HepG2 (cell line): ENCODE data around the gene CPNE5. TPM values are rescaled to one million over a fixed set of nuclear protein-coding genes. Genes with fewer than 3 reads are reported as not detected.
A peak's percentile ranks its signal among the peaks of the same experiment; 100 is the strongest.

ENCODE experiments used
- ATAC-seq: fragments of 200-7000 bp; cut with Tn5 transposase; 3 replicates; pipeline ENCODE4 v1.9.1; 2020; ENCODE audit warnings: mild to moderate bottlenecking, moderate library complexity
- BruUV-seq: library from RNA; stranded (reverse); fragments of 400-500 nt; replicated peaks from 2 replicates; lab custom pipeline; 2021; lab: Mats Ljungman, UMichigan
- CTCF ChIA-PET: fragments of 300-600 bp; formaldehyde crosslinking; extraction: SDS; loops from one replicate; lab custom pipeline; 2021; ENCODE audit warnings: low total read pairs, inconsistent platforms, low intra/inter-chr PET ratio; lab: Yijun Ruan, JAX
- POLR2A ChIA-PET: fragments of 350-600 bp; sonication (Branson Sonifier 250); formaldehyde crosslinking; loops from one replicate; lab custom pipeline; 2020; ENCODE audit warnings: antibody characterized with exemption, inconsistent platforms; lab: Yijun Ruan, JAX
- DNase-seq: peaks from one replicate; pipeline ENCODE4 v3.0.0-alpha.2; 2015; ENCODE audit warnings: low spot score
- FAIRE-seq: peaks from 3 replicates; lab custom pipeline; 2011; peaks lifted over from hg19 to GRCh38; lab: Jason Lieb, UNC
- H2AFZ ChIP-seq: one replicate; pipeline ENCODE4 v1.6.1; 2011; ENCODE audit warnings: low read length, inconsistent platforms
- H3K27ac ChIP-seq: fragments of 300-600 bp; 3 replicates; pipeline ENCODE4 v1.8.0; 2011; ENCODE audit warnings: mixed run types, mild to moderate bottlenecking, mixed read lengths, low read length, inconsistent platforms; ENCODE audit not compliant: insufficient read depth; ENCODE audit errors: extremely low read length
- H3K27me3 ChIP-seq, 2 experiments: fragments of 200-600 bp in 1 of 2; 2 replicates in 1 of 2; 3 replicates in 1 of 2; pipeline versions ENCODE4 v1.6.0 to v1.8.0; 2011; ENCODE audit warnings: low read length in 2 of 2, mild to moderate bottlenecking in 2 of 2, moderate library complexity in 2 of 2, inconsistent platforms in 1 of 2; ENCODE audit not compliant: insufficient read depth in 2 of 2, control insufficient read depth in 1 of 2
- H3K36me3 ChIP-seq, 2 experiments: fragments of 200-600 bp in 1 of 2; replicated peaks in 1 of 2; 2 replicates in 1 of 2; 3 replicates in 1 of 2; pipeline versions ENCODE4 v1.5.1 to v1.8.0; 2011; ENCODE audit warnings: low read length in 2 of 2, inconsistent platforms in 1 of 2; ENCODE audit not compliant: insufficient read depth in 2 of 2, control insufficient read depth in 1 of 2
- H3K4me1 ChIP-seq: 2 replicates; pipeline ENCODE4 v1.5.1; 2012; ENCODE audit warnings: low read length, inconsistent platforms; ENCODE audit not compliant: insufficient read depth
- H3K4me2 ChIP-seq: 2 replicates; pipeline ENCODE4 v1.6.0; 2011; ENCODE audit warnings: low read depth, low read length, inconsistent platforms
- H3K4me3 ChIP-seq, 3 experiments: fragments of 200-600 bp in 1 of 3; sonication (generic), shearing (Covaris generic) in 1 of 3; replicated peaks in 1 of 3; 2 replicates each; pipeline ENCODE4 v1.5.1; 2011 to 2016; ENCODE audit warnings: low read length in 3 of 3, inconsistent platforms in 2 of 3, low read depth in 2 of 3, mild to moderate bottlenecking in 2 of 3, control low read depth in 1 of 3, mixed read lengths in 1 of 3; ENCODE audit not compliant: insufficient read depth in 1 of 3
- H3K79me2 ChIP-seq: one replicate; pipeline ENCODE4 v1.6.1; 2011; ENCODE audit warnings: low read length, inconsistent platforms; ENCODE audit not compliant: insufficient read depth
- H3K9ac ChIP-seq: 2 replicates; pipeline ENCODE4 v1.6.0; 2011; ENCODE audit warnings: mild to moderate bottlenecking, low read depth, low read length, inconsistent platforms; ENCODE audit not compliant: insufficient read depth
- H3K9me3 ChIP-seq: 2 replicates; pipeline ENCODE4 v1.5.1; 2012; ENCODE audit warnings: mild to moderate bottlenecking, low read length
- H4K20me1 ChIP-seq: 2 replicates; pipeline ENCODE4 v1.6.0; 2011; ENCODE audit warnings: inconsistent platforms, mild to moderate bottlenecking, low read length, moderate library complexity; ENCODE audit not compliant: insufficient read depth
- DPF2 ChIP-seq: sonication (generic); formaldehyde crosslinking; IDR thresholded peaks from 2 replicates; pipeline ENCODE4 v1.4.0; 2020; ENCODE audit warnings: mild to moderate bottlenecking, low read depth, missing genetic modification reagents, borderline replicate concordance
- HNRNPH1 ChIP-seq: fragments of 200-400 bp; formaldehyde crosslinking; optimal IDR thresholded peaks from 2 replicates; pipeline ENCODE3; 2017; ENCODE audit warnings: mild to moderate bottlenecking, low read depth, low read length
- NCOA1 ChIP-seq: sonication (generic); formaldehyde crosslinking; IDR thresholded peaks from 2 replicates; pipeline ENCODE4 v1.9.0; 2021; ENCODE audit warnings: missing genetic modification reagents
- PAWR ChIP-seq: sonication (generic); formaldehyde crosslinking; IDR thresholded peaks from 2 replicates; pipeline ENCODE4 v1.4.0; 2020; ENCODE audit warnings: missing genetic modification reagents, mild to moderate bottlenecking, borderline replicate concordance
- SETDB1 ChIP-seq: sonication (generic); formaldehyde crosslinking; IDR thresholded peaks from 2 replicates; pipeline ENCODE4 v1.5.1; 2020; ENCODE audit warnings: missing genetic modification reagents, mild to moderate bottlenecking, borderline replicate concordance
- ZBTB7B ChIP-seq: sonication (generic); formaldehyde crosslinking; IDR thresholded peaks from 2 replicates; pipeline ENCODE4 v1.4.0; 2020; ENCODE audit warnings: missing genetic modification reagents
- ZC3H13 ChIP-seq: sonication (generic); formaldehyde crosslinking; IDR thresholded peaks from 2 replicates; pipeline ENCODE4 v1.8.1; 2023; ENCODE audit warnings: mild to moderate bottlenecking, missing genetic modification reagents, moderate library complexity
- ZNF225 ChIP-seq: sonication (generic); formaldehyde crosslinking; IDR thresholded peaks from 2 replicates; pipeline ENCODE4 v1.4.0; 2020; ENCODE audit warnings: mild to moderate bottlenecking, missing genetic modification reagents
- ZNF577 ChIP-seq: sonication (generic); formaldehyde crosslinking; IDR thresholded peaks from 2 replicates; pipeline ENCODE4 v1.4.0; 2020; ENCODE audit warnings: mild to moderate bottlenecking, low read depth, missing genetic modification reagents, borderline replicate concordance
- ZNF652 ChIP-seq: IDR thresholded peaks from 2 replicates; pipeline ENCODE4 v1.6.1; 2016; ENCODE audit warnings: low read depth, borderline replicate concordance
- WGBS: methylation state at CpG from one replicate; pipeline ENCODE4 v1.1.6; 2017; ENCODE audit warnings: low lambda C conversion rate; 5-methylcytosine and 5-hydroxymethylcytosine counted together
- in situ Hi-C: cut with HindIII; loops from 2 replicates; pipeline ENCODE4 v1.10.0; 2017; ENCODE audit warnings: low pct_unique_long_range_greater_than_20kb; ENCODE audit not compliant: extremely low pct_ligation_motif_present
- intact Hi-C: fragments of 100-400 bp; cut with micrococcal nuclease; formaldehyde crosslinking; loops from one replicate; pipeline ENCODE4 v1.10.0; 2022; ENCODE audit not compliant: unreplicated experiment
- polyA plus RNA-seq, 8 experiments: library from polyadenylated mRNA; depleted of rRNA in 3 of 8; stranded (reverse) in 7 of 8; unstranded in 1 of 8; fragments of >200 nt; fragmentation: Illumina TruSeq in 4 of 8; extraction: Trizol in 4 of 8; gene quantifications; 2 replicates each; pipeline versions ENCODE4 v1.2.1 to v1.2.3, GENCODE V29; 2011 to 2016; ENCODE audit warnings: low read depth in 4 of 8, missing spikeins in 1 of 8, mixed read lengths in 1 of 8; ENCODE audit not compliant: insufficient read depth in 1 of 8
- total RNA-seq, 5 experiments: library from RNA; depleted of rRNA; stranded (reverse); fragments of >200 nt; fragmentation: Illumina TruSeq; extraction: Trizol; gene quantifications; 2 replicates each; pipeline ENCODE4 v1.2.3, GENCODE V29; 2016; ENCODE audit warnings: low read depth in 1 of 5
- TF ChIP-seq, protein P1 (sequence below): sonication (generic); formaldehyde crosslinking; IDR thresholded peaks from 2 replicates; pipeline ENCODE4 v1.4.0; 2020; ENCODE audit warnings: missing genetic modification reagents
- TF ChIP-seq, protein P2 (sequence below): sonication (generic); formaldehyde crosslinking; conservative IDR thresholded peaks from 2 replicates; pipeline ENCODE4 v1.8.0; 2022; ENCODE audit warnings: low read depth, missing genetic modification reagents
- TF ChIP-seq, protein P3 (sequence below): sonication (generic); formaldehyde crosslinking; conservative IDR thresholded peaks from 2 replicates; pipeline ENCODE4 v1.8.1; 2023; ENCODE audit warnings: missing genetic modification reagents
- TF ChIP-seq, protein P4 (sequence below): IDR thresholded peaks from 2 replicates; pipeline ENCODE4 v1.6.1; 2016

CPNE5 gene
- total and polyA plus RNA-seq, 2 of the 13 experiments (the other 11 are each of a cell fraction or from before 2014, with no cell fraction given), result 0.16 TPM; not detected in 1

DNA sequence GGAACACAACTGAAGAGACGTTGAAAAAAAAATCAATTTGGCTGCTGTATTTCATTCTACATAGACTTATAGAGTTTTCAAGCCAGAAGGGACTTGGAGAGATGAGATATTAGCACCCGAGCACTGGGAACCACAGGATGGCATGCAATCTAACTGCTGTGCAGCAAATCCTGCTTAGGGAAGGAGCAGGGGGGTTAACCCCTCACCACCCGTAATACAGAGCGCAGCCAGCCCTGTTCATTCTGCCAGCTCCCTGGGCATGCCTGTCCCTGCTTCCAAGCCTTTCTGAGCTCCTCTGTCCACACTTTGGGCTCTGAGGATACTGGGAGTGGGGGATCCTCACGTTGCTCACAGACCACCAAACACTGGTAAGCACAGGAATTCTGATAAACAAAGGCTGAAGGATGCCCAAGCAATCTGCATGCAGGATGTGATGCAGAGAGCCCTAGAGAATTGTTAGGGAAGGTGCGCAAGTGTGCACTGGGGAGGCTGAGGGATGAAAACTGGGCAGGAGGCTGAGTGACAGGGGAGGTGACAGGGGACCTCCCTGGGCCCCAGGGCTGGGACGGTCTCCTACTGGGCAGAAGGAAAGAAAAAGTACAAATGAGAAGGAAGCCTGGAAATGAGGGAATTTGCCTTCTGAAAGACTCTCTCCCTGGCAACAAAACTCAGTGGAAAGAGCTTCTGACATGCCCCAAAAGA, 34.0 kb downstream of the CPNE5 start:
- peaks cover 13% of the 10 kb centered on the region for H3K4me1 ChIP-seq
- no TSS peak for BruUV-seq
- H3K4me3 ChIP-seq, result no peak overlapping the region
- H3K4me2 ChIP-seq, result no peak overlapping the region
- WGBS, result 38% methylated on average over 7 of the region's 7 CpGs
- TF ChIP-seq NCOA1 (no peak), ZNF652 (CRISPR knock-in tag) (0 out of 2 replicates have a peak, but pooled peaks have one; percentile 16)
- H3K27me3 ChIP-seq, result peaks cover 3 to 39% of the 10 kb centered on the region in 2 experiments; a peak in 4 of 5 replicates
- ATAC-seq (no peak), DNase-seq (no peak), FAIRE-seq (no peak)
- H3K79me2 ChIP-seq, result no peaks in the 10 kb centered on the region
- ChIA-PET POLR2A (no interaction called here), CTCF (interaction anchor here (1.4 kb wide), 1 partner anchor 46 kb away, joined by 8 read pairs; no protein-coding TSS in a partner anchor)
- no peaks in the 10 kb centered on the region for H3K9me3 ChIP-seq
- H3K27ac ChIP-seq, result no peak overlapping the region
- no peaks in the 10 kb centered on the region for H4K20me1 ChIP-seq
- intact Hi-C loops (no loop called here), in situ Hi-C loops (no loop called here)
- no peaks in the 10 kb centered on the region for H3K36me3 ChIP-seq
- no peak overlapping the region for H3K9ac ChIP-seq
- H2AFZ ChIP-seq, result no peak overlapping the region

GRCh38 chr6:36804563-36804962, 34.7 kb downstream of the CPNE5 start:
- no peak for ATAC-seq
- POLR2A ChIA-PET, result no interaction called here
- Histone ChIP-seq H3K79me2 (no peaks in the 10 kb centered on the region), H3K4me1 (peaks cover 13% of the 10 kb centered on the region), H3K9me3 (no peaks in the 10 kb centered on the region), H3K4me3 (no peak overlapping the region), H3K36me3 (no peaks in the 10 kb centered on the region), H3K27me3 (peaks cover 4 to 43% of the 10 kb centered on the region in 2 experiments; a peak in 4 of 5 replicates), H4K20me1 (no peaks in the 10 kb centered on the region), H3K4me2 (no peak overlapping the region), H3K9ac (no peak overlapping the region), H3K27ac (no peak overlapping the region), H2AFZ (no peak overlapping the region)
- in situ Hi-C loops (no loop called here), intact Hi-C loops (no loop called here)
- CTCF ChIA-PET, result no interaction called here
- no peak for TF ChIP-seq SETDB1 (CRISPR knock-in tag)
- TF ChIP-seq, protein P1, sequence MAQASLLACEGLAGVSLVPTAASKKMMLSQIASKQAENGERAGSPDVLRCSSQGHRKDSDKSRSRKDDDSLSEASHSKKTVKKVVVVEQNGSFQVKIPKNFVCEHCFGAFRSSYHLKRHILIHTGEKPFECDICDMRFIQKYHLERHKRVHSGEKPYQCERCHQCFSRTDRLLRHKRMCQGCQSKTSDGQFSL, result no peak
- TF ChIP-seq, protein P2, sequence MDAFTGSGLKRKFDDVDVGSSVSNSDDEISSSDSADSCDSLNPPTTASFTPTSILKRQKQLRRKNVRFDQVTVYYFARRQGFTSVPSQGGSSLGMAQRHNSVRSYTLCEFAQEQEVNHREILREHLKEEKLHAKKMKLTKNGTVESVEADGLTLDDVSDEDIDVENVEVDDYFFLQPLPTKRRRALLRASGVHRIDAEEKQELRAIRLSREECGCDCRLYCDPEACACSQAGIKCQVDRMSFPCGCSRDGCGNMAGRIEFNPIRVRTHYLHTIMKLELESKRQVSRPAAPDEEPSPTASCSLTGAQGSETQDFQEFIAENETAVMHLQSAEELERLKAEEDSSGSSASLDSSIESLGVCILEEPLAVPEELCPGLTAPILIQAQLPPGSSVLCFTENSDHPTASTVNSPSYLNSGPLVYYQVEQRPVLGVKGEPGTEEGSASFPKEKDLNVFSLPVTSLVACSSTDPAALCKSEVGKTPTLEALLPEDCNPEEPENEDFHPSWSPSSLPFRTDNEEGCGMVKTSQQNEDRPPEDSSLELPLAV (CRISPR knock-in tag), result no peak
- TF ChIP-seq HNRNPH1, result no peak
- no peak for TF ChIP-seq ZNF577
- no peak for TF ChIP-seq PAWR (CRISPR knock-in tag)
- TF ChIP-seq ZNF225, result no peak
- TF ChIP-seq, protein P3, sequence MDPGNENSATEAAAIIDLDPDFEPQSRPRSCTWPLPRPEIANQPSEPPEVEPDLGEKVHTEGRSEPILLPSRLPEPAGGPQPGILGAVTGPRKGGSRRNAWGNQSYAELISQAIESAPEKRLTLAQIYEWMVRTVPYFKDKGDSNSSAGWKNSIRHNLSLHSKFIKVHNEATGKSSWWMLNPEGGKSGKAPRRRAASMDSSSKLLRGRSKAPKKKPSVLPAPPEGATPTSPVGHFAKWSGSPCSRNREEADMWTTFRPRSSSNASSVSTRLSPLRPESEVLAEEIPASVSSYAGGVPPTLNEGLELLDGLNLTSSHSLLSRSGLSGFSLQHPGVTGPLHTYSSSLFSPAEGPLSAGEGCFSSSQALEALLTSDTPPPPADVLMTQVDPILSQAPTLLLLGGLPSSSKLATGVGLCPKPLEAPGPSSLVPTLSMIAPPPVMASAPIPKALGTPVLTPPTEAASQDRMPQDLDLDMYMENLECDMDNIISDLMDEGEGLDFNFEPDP (CRISPR knock-in tag), result no peak
- TF ChIP-seq, protein P4, sequence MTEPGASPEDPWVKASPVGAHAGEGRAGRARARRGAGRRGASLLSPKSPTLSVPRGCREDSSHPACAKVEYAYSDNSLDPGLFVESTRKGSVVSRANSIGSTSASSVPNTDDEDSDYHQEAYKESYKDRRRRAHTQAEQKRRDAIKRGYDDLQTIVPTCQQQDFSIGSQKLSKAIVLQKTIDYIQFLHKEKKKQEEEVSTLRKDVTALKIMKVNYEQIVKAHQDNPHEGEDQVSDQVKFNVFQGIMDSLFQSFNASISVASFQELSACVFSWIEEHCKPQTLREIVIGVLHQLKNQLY (CRISPR knock-in tag), result no peak
- TF ChIP-seq ZBTB7B (CRISPR knock-in tag), result no peak
- no peak for TF ChIP-seq DPF2
- TF ChIP-seq ZC3H13 (CRISPR knock-in tag), result no peak
- no TSS peak for BruUV-seq
- DNase-seq, result no peak
- WGBS, result 14% methylated on average over 3 of the region's 3 CpGs
- no peak for FAIRE-seq
